Ramos (cell line): ENCODE data around the gene NDST4.

Experiments used
- in situ Hi-C: fragments of 300-500 bp; cut with MboI; formaldehyde crosslinking; loops from one replicate; pipeline ENCODE4 v1.14.3; 2022; ENCODE audit warnings: low sequenced_read_pairs; ENCODE audit not compliant: unreplicated experiment

The NDST4 gene

DNA sequence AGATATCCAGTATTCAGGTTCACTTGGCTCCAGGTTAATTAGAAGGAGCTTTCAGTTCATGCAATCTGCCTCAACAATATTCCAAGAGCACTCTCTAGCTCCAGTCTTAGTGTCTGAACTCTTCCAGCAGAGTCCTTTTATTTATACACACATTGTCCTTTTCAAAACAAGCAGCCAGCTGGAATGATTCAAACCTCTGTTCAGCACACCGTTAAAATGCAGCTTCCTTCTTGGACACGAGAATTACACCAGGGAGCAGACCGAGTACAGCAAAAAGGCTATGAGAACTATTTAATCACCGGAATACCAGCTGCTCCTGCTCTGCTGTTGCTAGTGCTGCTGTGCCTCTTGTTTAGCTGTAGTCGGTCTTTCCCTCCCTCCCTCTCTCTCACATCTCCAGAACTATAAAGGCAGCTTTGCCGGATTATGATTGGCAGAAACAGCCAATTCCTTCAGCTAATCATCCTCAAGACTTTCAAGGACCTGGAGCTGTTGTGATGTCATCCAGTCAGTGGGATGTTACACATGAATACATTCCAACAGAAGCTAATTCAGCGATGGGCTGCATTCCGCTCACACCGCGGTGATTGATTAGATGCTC is at the start of gene NDST4:
TSS of gene NDST4 (minus strand) at position 115 of the 601 bp plus-strand sequence. CDS start 36,584 bp downstream, outside the sequence.
- in situ Hi-C loops, result no loop called here

DNA sequence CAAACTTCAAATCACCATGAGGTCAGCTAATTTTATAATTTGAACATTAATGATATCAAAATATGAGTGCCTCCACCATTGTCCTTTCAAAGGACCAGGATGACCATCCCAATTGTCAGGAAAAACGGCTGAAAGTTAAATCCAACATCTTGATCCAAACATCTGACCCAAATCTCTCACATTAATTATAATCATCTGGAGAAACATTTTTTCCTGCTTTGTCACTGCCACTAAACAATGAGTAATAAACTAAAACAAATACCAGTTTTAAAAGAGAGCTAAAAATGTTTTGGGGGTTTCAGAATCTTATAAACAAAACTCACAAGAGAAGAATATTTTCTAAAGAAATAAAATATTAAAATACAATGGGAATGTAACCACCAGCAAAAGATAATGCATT is 45.7 kb upstream of the NDST4 start:
- in situ Hi-C loops, result no loop called here

DNA sequence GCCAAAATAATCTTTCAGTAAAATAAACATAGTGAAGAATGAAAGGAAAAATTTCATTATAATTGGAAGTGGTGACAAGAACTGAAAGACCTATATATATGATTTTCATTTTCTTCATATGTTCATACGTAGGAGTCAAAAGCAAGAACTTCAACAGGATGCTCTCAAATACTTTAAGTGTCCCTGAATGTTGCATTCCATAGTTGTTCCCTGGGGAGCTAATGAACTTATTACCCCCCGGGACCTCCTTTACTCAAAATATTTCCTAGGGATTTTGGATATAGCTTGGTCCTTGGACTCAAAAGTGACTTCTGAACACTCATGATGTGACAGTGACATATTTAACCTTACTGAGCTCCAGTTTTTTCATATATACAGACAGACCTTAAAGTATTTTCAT is 44.9 kb upstream of the NDST4 start:
- in situ Hi-C loops, result no loop called here

GRCh38 chr4:115154826-115155225 is 41.4 kb upstream of the NDST4 start:
- in situ Hi-C loops, result no loop called here

DNA sequence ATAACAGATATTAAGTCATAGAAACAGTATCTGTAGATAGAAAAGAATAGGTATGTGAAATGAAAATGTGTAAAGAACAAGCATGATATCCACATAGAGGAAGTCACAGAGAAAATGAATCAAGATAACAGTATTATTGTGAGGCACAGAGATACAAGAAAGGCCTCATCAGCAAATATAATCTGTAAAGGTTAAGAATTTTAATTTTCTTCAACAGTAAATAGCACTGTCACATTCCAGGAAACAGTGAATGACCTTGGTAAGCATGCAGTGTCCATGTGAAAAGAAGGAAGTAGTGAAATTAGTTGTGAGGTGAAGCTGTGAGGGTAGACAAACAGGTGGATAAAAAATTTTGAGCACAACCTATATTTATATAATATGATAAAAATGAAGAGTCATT is 39.5 kb upstream of the NDST4 start:
- in situ Hi-C loops, result no loop called here

GRCh38 chr4:115152081-115152480 is 38.7 kb upstream of the NDST4 start:
- in situ Hi-C loops, result no loop called here

DNA sequence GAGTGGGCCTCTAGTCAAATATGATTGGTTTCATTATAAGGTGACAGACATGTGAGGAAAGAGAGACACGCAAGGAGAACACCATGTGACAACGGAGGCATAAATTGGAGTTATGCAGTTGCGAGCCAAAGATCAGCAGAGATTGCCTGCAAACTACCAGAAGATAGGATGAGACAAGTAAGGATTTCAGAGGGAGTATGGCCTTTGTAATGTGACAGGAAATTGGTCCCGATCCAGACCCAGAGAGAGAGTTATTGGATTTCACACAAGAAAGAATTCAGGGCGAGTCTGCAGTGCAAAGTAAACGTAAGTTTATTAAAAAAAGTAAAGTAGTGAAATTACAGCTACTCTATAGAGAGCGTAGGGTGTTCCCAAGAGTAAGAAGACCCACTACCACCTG is 35.7 kb upstream of the NDST4 start:
- in situ Hi-C loops, result no loop called here

- in situ Hi-C loops, result no loop called here
Measured at GRCh38 chr4:115145393-115146160, 32.2 kb upstream of the NDST4 start.

DNA sequence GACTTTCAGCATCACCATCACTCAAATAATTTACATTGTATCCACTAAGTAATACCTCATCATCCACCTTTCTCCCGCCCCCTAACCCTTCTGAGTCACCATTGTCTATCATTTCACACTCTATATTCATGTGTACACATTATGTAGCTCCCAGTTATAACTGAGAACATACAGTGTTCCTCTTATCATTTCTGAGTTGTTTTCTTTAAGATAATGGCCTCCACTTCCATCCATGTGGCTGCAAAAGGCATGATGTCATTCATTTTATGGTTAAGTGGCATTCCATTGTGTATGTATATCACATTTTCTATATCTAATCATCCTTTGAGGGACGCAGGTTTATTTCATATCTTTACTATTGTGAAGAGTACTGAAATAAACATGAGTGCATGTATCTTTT is 14.6 kb upstream of the NDST4 start:
- in situ Hi-C loops, result no loop called here

- in situ Hi-C loops, result no loop called here
Measured at GRCh38 chr4:115126491-115126890, 13.1 kb upstream of the NDST4 start.

DNA sequence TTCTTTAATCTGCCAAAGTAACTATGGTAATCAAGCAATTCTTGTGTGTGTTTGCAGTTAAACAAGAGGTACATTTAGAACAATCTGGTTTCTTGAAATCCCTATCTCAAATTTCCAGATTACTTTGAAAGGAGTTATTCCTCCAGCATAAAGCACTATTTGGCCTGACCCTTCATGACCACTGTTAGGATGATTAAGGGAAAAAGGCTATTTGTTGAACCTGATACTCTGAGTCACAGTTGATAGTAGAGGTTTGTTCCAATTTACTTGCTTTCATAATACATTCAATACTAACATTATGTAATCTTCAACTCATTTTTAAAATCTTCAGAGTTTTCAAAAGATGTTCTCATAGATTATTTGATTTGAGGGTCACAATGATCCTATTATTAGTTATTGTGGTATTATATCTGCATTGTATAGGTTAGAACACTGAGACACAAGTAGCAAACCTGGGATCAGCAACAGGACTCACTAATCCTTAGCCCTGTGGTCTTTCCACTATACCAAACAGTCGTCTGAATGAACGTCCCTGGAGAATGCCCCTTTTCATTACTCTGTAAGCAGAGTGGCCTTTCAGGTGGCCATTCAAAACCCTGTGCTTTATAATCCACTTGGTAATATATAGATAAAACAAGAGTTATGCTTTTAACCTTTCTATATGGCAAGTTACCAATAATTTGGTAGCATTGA is 8.1 kb upstream of the NDST4 start:
- in situ Hi-C loops, result no loop called here

- in situ Hi-C loops, result no loop called here
Measured at GRCh38 chr4:115119804-115120352, 6.5 kb upstream of the NDST4 start.

DNA sequence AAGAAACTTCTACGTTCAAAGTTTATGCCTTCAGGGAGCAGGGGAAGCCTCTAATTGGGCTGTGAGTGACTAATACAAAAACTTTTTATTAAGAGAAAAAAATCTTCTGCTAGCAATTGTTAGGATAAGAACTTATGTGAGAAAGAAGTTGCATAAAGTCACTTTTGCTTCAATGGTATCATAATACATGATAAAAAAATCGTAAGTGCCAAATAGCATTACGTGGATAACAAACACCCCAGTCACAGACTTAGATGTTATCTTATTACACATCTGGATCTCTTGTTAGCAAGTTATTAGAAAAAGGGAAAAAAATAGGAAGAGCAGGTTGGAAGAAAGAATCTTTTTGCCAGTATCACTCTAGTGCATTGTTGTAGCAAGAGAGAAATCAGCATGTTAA is 4.2 kb upstream of the NDST4 start:
- in situ Hi-C loops, result no loop called here

- in situ Hi-C loops, result no loop called here
Measured at GRCh38 chr4:115110191-115111181, 2.9 kb downstream of the NDST4 start.

GRCh38 chr4:115108850-115109249 is 4.6 kb downstream of the NDST4 start:
- in situ Hi-C loops, result no loop called here

DNA sequence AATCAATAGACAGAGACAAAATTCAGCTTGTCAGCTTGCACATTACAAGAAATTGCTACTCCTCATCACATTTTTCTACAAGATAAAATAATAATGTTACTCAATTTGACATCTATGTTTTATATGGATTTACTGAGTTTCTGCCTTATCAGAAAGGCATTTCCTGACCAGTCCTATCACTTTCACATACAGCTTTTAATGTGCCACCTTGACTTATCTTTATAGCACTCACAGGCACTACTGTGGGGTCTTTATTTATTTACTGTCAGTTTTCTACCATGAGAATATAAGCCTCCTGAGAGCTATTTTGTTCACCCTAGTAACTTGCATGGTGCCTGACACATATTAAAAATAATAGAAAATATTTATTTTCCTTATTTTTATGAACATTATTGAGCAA is 6.0 kb downstream of the NDST4 start:
- in situ Hi-C loops, result no loop called here

GRCh38 chr4:115101675-115102074 is 11.7 kb downstream of the NDST4 start:
- in situ Hi-C loops, result no loop called here

- in situ Hi-C loops, result no loop called here
Measured at GRCh38 chr4:115090483-115091075, 22.8 kb downstream of the NDST4 start.

- in situ Hi-C loops, result no loop called here
Measured at GRCh38 chr4:115082633-115083032, 30.8 kb downstream of the NDST4 start.

GRCh38 chr4:115076691-115077090 is 36.7 kb downstream of the NDST4 start:
- in situ Hi-C loops, result no loop called here
